ENCODE measurements around the gene PKD1L1. TPM values are rescaled to one million over a fixed set of nuclear protein-coding genes. Genes with fewer than 3 reads are reported as not detected.

Gene PKD1L1
- total and polyA plus RNA-seq, 4 donors = 0.26 to 1.1 (median 0.55) TPM

GRCh38 chr7:47839381-47839780 lies 108.9 kb downstream of the PKD1L1 start:
- Histone ChIP-seq H3K27me3 (ENCODE audit: control insufficient read depth in 3 of 3, insufficient read depth in 3 of 3, low read length in 2 of 3) (no peaks in the 10 kb centered on the region), H3K9me3 (ENCODE audit: control insufficient read depth in 4 of 4, insufficient read depth in 3 of 4, low read length in 3 of 4) (no peaks in the 10 kb centered on the region), H3K4me3 (no peak overlapping the region), H3K9ac (ENCODE audit: insufficient read depth in 1 of 2, low read length in 2 of 2) (no peak overlapping the region), H3K4me1 (ENCODE audit: control insufficient read depth in 5 of 5, insufficient read depth in 5 of 5, low read length in 5 of 5) (peaks cover 0 to 1% (median 0%) of the 10 kb centered on the region in 5 donors), H3K36me3 (ENCODE audit: control insufficient read depth in 4 of 4, insufficient read depth in 4 of 4, low read length in 4 of 4) (no peaks in the 10 kb centered on the region), H3K27ac (ENCODE audit: low read depth in 1 of 2, low read length in 1 of 2) (no peak overlapping the region)
- WGBS, 2 donors = 95 to 96% methylated on average over 16 of the region's 16 CpGs
- no peak for ATAC-seq (ENCODE audit: insufficient read depth, low FRiP score)
- DNase-seq = no peak
- no peak for TF ChIP-seq CTCF (IDR thresholded peaks at IDR 0.05; ENCODE audit: control extremely low read depth, extremely low read depth)

GRCh38 chr7:47837826-47838225 lies 110.4 kb downstream of the PKD1L1 start:
- no peaks in the 10 kb centered on the region for H3K9me3 ChIP-seq (ENCODE audit: control insufficient read depth in 4 of 4, insufficient read depth in 3 of 4, low read length in 3 of 4)
- ATAC-seq (ENCODE audit: insufficient read depth, low FRiP score) = no peak
- H3K36me3 ChIP-seq (ENCODE audit: control insufficient read depth in 4 of 4, insufficient read depth in 4 of 4, low read length in 4 of 4) = no peaks in the 10 kb centered on the region
- no peak overlapping the region for H3K4me3 ChIP-seq
- DNase-seq = peak in 2 of 3 donors; percentile 32 to 50
- no peak for TF ChIP-seq CTCF (IDR thresholded peaks at IDR 0.05; ENCODE audit: control extremely low read depth, extremely low read depth)
- no peak overlapping the region for H3K27ac ChIP-seq (ENCODE audit: low read depth in 1 of 2, low read length in 1 of 2)
- H3K9ac ChIP-seq (ENCODE audit: insufficient read depth in 1 of 2, low read length in 2 of 2) = no peak overlapping the region
- 92 to 94% methylated on average over 8 of the region's 8 CpGs for WGBS, 2 donors
- H3K27me3 ChIP-seq (ENCODE audit: control insufficient read depth in 3 of 3, insufficient read depth in 3 of 3, low read length in 2 of 3) = no peaks in the 10 kb centered on the region
- H3K4me1 ChIP-seq (ENCODE audit: control insufficient read depth in 5 of 5, insufficient read depth in 5 of 5, low read length in 5 of 5) = peaks cover 0 to 1% (median 0%) of the 10 kb centered on the region in 5 donors

GRCh38 chr7:47836503-47837202 lies 111.6 kb downstream of the PKD1L1 start:
- Histone ChIP-seq H3K4me1 (ENCODE audit: control insufficient read depth in 5 of 5, insufficient read depth in 5 of 5, low read length in 5 of 5) (peaks cover 0 to 1% (median 0%) of the 10 kb centered on the region in 5 donors), H3K4me3 (no peak overlapping the region), H3K9ac (ENCODE audit: insufficient read depth in 1 of 2, low read length in 2 of 2) (no peak overlapping the region), H3K9me3 (ENCODE audit: control insufficient read depth in 4 of 4, insufficient read depth in 3 of 4, low read length in 3 of 4) (no peaks in the 10 kb centered on the region), H3K27me3 (ENCODE audit: control insufficient read depth in 3 of 3, insufficient read depth in 3 of 3, low read length in 2 of 3) (no peaks in the 10 kb centered on the region), H3K27ac (ENCODE audit: low read depth in 1 of 2, low read length in 1 of 2) (no peak overlapping the region), H3K36me3 (ENCODE audit: control insufficient read depth in 4 of 4, insufficient read depth in 4 of 4, low read length in 4 of 4) (no peaks in the 10 kb centered on the region)
- no peak for TF ChIP-seq CTCF (IDR thresholded peaks at IDR 0.05; ENCODE audit: control extremely low read depth, extremely low read depth)
- ATAC-seq (ENCODE audit: insufficient read depth, low FRiP score) = no peak
- WGBS, 2 donors = 88 to 94% methylated on average over 19 of the region's 19 CpGs
- DNase-seq = no peak

All from lung (tissue), 12 donors.